Measurements from ENCODE around the gene RYR1.

DNA sequence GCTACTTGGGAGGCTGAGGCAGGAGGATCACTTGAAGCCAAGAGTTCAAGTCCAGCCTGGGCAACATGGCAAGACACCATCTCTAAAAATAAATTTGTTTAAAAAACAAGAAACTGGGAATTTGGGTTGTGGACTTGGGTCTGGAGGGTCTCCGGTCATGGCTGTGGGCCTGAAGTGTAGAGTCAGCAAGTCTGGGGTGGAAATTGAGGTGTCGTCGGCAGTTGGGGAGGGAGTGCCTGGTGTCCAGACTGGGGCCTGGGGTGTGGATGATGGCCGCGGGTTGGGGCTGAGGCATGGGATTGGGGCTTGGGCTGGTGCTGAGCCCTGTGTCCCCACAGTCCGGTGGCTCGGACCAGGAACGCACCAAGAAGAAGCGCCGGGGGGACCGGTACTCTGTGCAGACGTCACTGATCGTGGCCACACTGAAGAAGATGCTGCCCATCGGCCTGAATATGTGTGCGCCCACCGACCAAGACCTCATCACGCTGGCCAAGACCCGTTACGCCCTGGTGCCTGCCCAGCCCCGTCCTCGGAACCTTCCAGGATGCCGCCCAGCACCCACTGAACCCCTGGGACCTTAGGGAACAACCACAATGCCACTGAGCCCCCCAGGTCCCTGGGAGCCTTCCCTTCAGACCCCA lies 91.6 kb downstream of the RYR1 start:
- TF ChIP-seq, protein P1, sequence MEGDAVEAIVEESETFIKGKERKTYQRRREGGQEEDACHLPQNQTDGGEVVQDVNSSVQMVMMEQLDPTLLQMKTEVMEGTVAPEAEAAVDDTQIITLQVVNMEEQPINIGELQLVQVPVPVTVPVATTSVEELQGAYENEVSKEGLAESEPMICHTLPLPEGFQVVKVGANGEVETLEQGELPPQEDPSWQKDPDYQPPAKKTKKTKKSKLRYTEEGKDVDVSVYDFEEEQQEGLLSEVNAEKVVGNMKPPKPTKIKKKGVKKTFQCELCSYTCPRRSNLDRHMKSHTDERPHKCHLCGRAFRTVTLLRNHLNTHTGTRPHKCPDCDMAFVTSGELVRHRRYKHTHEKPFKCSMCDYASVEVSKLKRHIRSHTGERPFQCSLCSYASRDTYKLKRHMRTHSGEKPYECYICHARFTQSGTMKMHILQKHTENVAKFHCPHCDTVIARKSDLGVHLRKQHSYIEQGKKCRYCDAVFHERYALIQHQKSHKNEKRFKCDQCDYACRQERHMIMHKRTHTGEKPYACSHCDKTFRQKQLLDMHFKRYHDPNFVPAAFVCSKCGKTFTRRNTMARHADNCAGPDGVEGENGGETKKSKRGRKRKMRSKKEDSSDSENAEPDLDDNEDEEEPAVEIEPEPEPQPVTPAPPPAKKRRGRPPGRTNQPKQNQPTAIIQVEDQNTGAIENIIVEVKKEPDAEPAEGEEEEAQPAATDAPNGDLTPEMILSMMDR (IDR thresholded peaks at IDR 0.05; ENCODE audit: low read depth, low read length, poor library complexity, severe bottlenecking) = no peak
- no peak for TF ChIP-seq EZH2phosphoT487 (IDR thresholded peaks at IDR 0.05; ENCODE audit: borderline replicate concordance, low read length)
